Type B pancreatic cell (in vitro differentiated cells): ENCODE data around the gene PEX14. TPM values are rescaled to one million over a fixed set of nuclear protein-coding genes. Genes with fewer than 3 reads are reported as not detected.

Source experiments
- DNase-seq: peaks from one replicate; pipeline ENCODE4 v3.0.0; 2021; ENCODE audit warnings: mixed read lengths; ENCODE audit not compliant: unreplicated experiment; ENCODE audit errors: extremely low spot score
- H3K27ac Mint-ChIP-seq: 2 replicates; pipeline ENCODE4 v1.8.0; 2021; ENCODE audit warnings: mild to moderate bottlenecking, mixed read lengths
- H3K27me3 Mint-ChIP-seq: 2 replicates; pipeline ENCODE4 v1.8.0; 2021; ENCODE audit warnings: mixed read lengths
- H3K36me3 Mint-ChIP-seq: 2 replicates; pipeline ENCODE4 v1.8.0; 2021; ENCODE audit warnings: mixed read lengths
- H3K4me1 Mint-ChIP-seq: one replicate; pipeline ENCODE4 v1.8.0; 2021; ENCODE audit warnings: mixed read lengths; ENCODE audit not compliant: unreplicated experiment
- H3K4me3 Mint-ChIP-seq: 2 replicates; pipeline ENCODE4 v1.8.0; 2021; ENCODE audit warnings: mild to moderate bottlenecking, mixed read lengths
- H3K9me3 Mint-ChIP-seq: 2 replicates; pipeline ENCODE4 v1.8.0; 2021; ENCODE audit warnings: mixed read lengths
- CTCF ChIP-seq: fragments of 200-600 bp; sonication (generic); conservative IDR thresholded peaks from 2 replicates; pipeline ENCODE4 v1.5.0; 2021; ENCODE audit warnings: antibody characterized with exemption, mild to moderate bottlenecking
- total RNA-seq: library from RNA; stranded (reverse); gene quantifications from 2 replicates; pipeline ENCODE4 v1.2.1, GENCODE V29; 2021; ENCODE audit warnings: low replicate concordance

The PEX14 gene
- total RNA-seq, 1 donor from 2014 or later: 22.5 TPM

- Mint-ChIP-seq H3K9me3 (no peaks in the 10 kb centered on the region), H3K4me3 (no peak overlapping the region), H3K27ac (no peak overlapping the region), H3K27me3 (no peaks in the 10 kb centered on the region), H3K4me1 (peaks cover 12% of the 10 kb centered on the region), H3K36me3 (peaks cover 5% of the 10 kb centered on the region)
- no peak for DNase-seq
- no peak for TF ChIP-seq CTCF
Observed at GRCh38 chr1:10617931-10618885, 143.5 kb downstream of the PEX14 start.

DNA sequence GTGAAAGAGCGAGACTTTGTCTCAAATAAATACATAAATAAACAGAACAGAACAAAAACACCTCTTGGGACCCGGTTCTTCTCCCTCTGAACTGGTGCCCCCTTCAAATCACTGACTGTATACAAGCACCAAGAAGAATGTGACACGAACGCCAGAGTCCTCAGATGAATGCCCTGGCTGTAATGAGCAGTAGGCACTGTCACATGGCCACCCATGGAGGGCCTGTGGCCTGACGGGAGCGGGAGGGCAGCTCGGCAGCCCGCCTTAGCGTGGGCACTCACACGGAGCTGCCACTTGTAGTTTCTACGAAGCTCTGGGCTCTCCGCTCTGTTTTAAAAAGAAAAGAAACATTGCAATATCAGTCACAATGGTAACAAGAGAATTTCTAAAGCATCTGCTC, 146.0 kb downstream of the PEX14 start:
- no peak overlapping the region for H3K27ac Mint-ChIP-seq
- DNase-seq: no peak
- H3K9me3 Mint-ChIP-seq: no peaks in the 10 kb centered on the region
- H3K27me3 Mint-ChIP-seq: no peaks in the 10 kb centered on the region
- peaks cover 9% of the 10 kb centered on the region for H3K36me3 Mint-ChIP-seq
- H3K4me1 Mint-ChIP-seq: peaks cover 19% of the 10 kb centered on the region
- TF ChIP-seq CTCF: no peak
- no peak overlapping the region for H3K4me3 Mint-ChIP-seq

DNA sequence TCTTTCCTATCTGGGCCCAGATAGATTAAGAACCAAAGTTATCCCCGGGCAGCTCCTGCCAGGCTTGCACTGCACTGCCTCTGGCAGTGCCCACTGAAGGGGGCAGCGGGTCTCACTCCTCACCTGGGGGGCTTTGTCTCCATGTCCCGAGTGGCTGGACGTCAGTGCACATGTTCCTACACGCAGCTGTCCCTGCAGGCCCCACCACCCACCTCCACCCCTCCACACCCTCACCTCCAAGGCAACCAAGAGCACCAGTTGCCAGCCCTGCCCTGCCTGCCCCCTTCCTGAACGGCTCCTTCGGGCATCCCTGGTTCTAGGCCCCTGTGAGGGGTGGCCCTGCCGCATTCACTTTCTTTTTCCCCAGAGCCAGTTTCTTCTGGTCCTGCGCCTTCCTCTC, 147.2 kb downstream of the PEX14 start:
- H3K9me3 Mint-ChIP-seq: no peaks in the 10 kb centered on the region
- no peaks in the 10 kb centered on the region for H3K27me3 Mint-ChIP-seq
- no peak overlapping the region for H3K4me3 Mint-ChIP-seq
- TF ChIP-seq CTCF: no peak
- H3K27ac Mint-ChIP-seq: no peak overlapping the region
- peaks cover 20% of the 10 kb centered on the region for H3K4me1 Mint-ChIP-seq
- peaks cover 12% of the 10 kb centered on the region for H3K36me3 Mint-ChIP-seq
- no peak for DNase-seq

DNA sequence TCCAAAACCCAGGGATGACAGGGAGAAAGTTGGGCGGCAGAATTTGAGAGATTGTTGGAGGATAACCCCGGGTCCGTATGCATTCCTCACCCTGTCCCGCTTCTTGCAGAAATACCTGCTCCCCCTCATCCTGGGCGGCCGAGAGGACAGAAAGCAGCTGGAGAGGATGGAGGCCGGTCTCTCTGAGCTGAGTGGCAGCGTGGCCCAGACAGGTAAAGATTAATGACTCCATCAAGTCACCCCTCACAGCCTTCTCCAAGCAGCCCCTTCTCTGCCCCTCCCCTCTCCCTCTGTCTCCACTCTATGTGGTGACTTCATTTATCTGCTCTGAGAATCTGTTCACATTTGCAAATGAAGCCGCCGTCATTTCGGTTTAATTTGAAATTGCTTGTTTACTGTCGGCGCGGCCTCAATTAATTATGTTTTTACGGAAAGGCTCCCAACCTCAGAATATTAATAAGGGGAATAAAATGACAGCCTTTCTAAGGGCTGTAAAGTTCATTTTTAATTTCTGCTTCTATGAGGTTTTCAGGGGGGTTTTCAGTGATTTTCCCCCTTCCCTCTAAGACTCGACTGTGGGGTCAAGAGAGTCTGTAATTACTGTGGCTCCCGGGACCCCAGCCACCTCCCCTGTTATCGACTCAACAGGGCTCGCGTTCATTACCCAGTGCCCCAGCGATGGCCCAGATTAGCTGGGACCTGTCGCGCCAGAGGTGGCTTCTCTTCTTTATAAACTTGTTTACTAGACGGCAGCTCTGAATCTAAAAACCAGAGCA, 148.3 kb downstream of the PEX14 start:
- Mint-ChIP-seq H3K4me1 (peaks cover 20% of the 10 kb centered on the region), H3K9me3 (no peaks in the 10 kb centered on the region), H3K27ac (no peak overlapping the region), H3K4me3 (no peak overlapping the region), H3K36me3 (peaks cover 12% of the 10 kb centered on the region), H3K27me3 (no peaks in the 10 kb centered on the region)
- no peak for DNase-seq
- no peak for TF ChIP-seq CTCF

DNA sequence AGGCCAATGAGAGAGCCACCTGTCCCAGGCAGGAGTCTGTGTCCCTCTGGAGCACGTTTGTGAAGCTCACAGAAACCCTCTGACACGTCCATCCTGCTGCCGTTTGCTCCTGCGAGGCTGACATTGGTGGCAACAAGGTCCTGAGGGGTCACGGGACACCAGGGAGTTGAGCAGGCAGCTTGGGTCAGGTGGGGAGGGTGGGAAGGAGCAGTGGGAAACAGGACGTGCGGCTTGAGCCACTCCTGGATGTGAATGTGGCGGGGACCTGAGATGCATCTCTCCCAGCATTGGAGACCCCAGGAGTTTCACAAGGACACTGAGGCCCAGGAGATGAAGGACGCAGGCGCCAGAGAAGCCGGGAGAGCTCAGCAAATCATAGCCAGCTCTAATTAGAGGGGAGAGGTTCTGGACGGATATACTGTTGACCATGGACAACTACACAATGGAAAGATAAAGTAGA, 149.0 kb downstream of the PEX14 start:
- H3K9me3 Mint-ChIP-seq: no peaks in the 10 kb centered on the region
- no peak for TF ChIP-seq CTCF
- DNase-seq: no peak

More for the DNA sequence above, 149.0 kb downstream of the PEX14 start:
- peaks cover 12% of the 10 kb centered on the region for H3K36me3 Mint-ChIP-seq
- H3K4me1 Mint-ChIP-seq: peaks cover 20% of the 10 kb centered on the region
- no peak overlapping the region for H3K4me3 Mint-ChIP-seq
- no peaks in the 10 kb centered on the region for H3K27me3 Mint-ChIP-seq
- H3K27ac Mint-ChIP-seq: no peak overlapping the region
